Endodermal cell (in vitro differentiated cells): ENCODE measurements around the gene NAE1. TPM values are rescaled to one million over a fixed set of nuclear protein-coding genes. Genes with fewer than 3 reads are reported as not detected.

Source experiments
- DNase-seq: peaks from one replicate; pipeline ENCODE4 v3.0.0-alpha.2; 2017
- H3K27ac ChIP-seq: 2 replicates; pipeline ENCODE4 v1.5.1; 2013; ENCODE audit warnings: mild to moderate bottlenecking, low read depth, low read length, moderate library complexity
- H3K27me3 ChIP-seq: 2 replicates; pipeline ENCODE4 v1.6.1; 2013; ENCODE audit warnings: mild to moderate bottlenecking, low read length, moderate library complexity; ENCODE audit not compliant: insufficient read depth, control insufficient read depth, poor library complexity, severe bottlenecking
- H3K36me3 ChIP-seq: 2 replicates; pipeline ENCODE4 v1.7.0; 2013; ENCODE audit warnings: mild to moderate bottlenecking, low read length, moderate library complexity; ENCODE audit not compliant: control insufficient read depth, insufficient read depth
- H3K4me1 ChIP-seq: one replicate; pipeline ENCODE4 v1.7.0; 2013; ENCODE audit warnings: low read length; ENCODE audit not compliant: control insufficient read depth, insufficient read depth
- H3K4me3 ChIP-seq: 2 replicates; pipeline ENCODE4 v1.5.1; 2013; ENCODE audit warnings: mild to moderate bottlenecking, low read length, moderate library complexity
- H3K9ac ChIP-seq: 2 replicates; pipeline ENCODE4 v1.6.1; 2013; ENCODE audit warnings: mild to moderate bottlenecking, low read length, moderate library complexity; ENCODE audit not compliant: poor library complexity, severe bottlenecking; ENCODE audit errors: extremely low read depth
- H3K9me3 ChIP-seq: 2 replicates; pipeline ENCODE4 v1.6.1; 2013; ENCODE audit warnings: mild to moderate bottlenecking, low read length, moderate library complexity; ENCODE audit not compliant: control insufficient read depth
- H3K27ac Mint-ChIP-seq: 2 replicates; pipeline ENCODE4 v1.8.0; 2020; ENCODE audit warnings: mixed read lengths
- H3K27me3 Mint-ChIP-seq: 2 replicates; pipeline ENCODE4 v1.8.0; 2021; ENCODE audit warnings: mild to moderate bottlenecking, mixed read lengths; ENCODE audit not compliant: insufficient read depth
- H3K36me3 Mint-ChIP-seq: 2 replicates; pipeline ENCODE4 v1.8.0; 2020; ENCODE audit warnings: low read depth, mixed read lengths
- H3K4me1 Mint-ChIP-seq: 2 replicates; pipeline ENCODE4 v1.8.0; 2020; ENCODE audit warnings: mixed read lengths
- H3K4me3 Mint-ChIP-seq: 2 replicates; pipeline ENCODE4 v1.8.0; 2020; ENCODE audit warnings: mild to moderate bottlenecking, moderate library complexity, mixed read lengths
- H3K9me3 Mint-ChIP-seq: 2 replicates; pipeline ENCODE4 v1.8.0; 2020; ENCODE audit warnings: mild to moderate bottlenecking, mixed read lengths
- CTCF ChIP-seq: fragments of 200-600 bp; sonication (generic); conservative IDR thresholded peaks from 2 replicates; pipeline ENCODE4 v1.5.0; 2021; ENCODE audit warnings: antibody characterized with exemption, mild to moderate bottlenecking
- WGBS, 2 experiments: methylation state at CpG; one replicate each; pipeline versions ENCODE4 v1.1.5 to v1.1.7; 2013; ENCODE audit warnings: missing lambda C conversion rate in 2 of 2, mixed read lengths in 1 of 2; ENCODE audit not compliant: insufficient coverage in 1 of 2, insufficient read length in 1 of 2; 5-methylcytosine and 5-hydroxymethylcytosine counted together
- total RNA-seq, 2 donors: library from RNA; stranded (reverse); fragmentation: NEBNext Ultra II Directional in 1 of 2; extraction: Animal tissue kit (Norgen Biotek cat#: 25700) in 1 of 2; gene quantifications; 2 replicates in 1 of 2; 3 replicates in 1 of 2; pipeline ENCODE4 v1.2.1, GENCODE V29; 2021

NAE1 gene
- total RNA-seq, 2 donors from 2014 or later, result 129 to 166 TPM

GRCh38 chr16:66846266-66846665, 15.5 kb upstream of the NAE1 start:
- H3K9me3 ChIP-seq, result no peaks in the 10 kb centered on the region
- WGBS, 2 experiments, result 84% methylated on average over 1 of the region's 1 CpG; no CpG with 5 or more reads in 1 of the 2 experiments
- peaks cover 72% of the 10 kb centered on the region for H3K27me3 ChIP-seq
- Mint-ChIP-seq H3K27me3 (peaks cover 72% of the 10 kb centered on the region), H3K4me1 (peaks cover 2% of the 10 kb centered on the region), H3K9me3 (no peaks in the 10 kb centered on the region), H3K36me3 (no peaks in the 10 kb centered on the region), H3K4me3 (no peak overlapping the region), H3K27ac (no peak overlapping the region)
- no peak overlapping the region for H3K4me3 ChIP-seq
- no peaks in the 10 kb centered on the region for H3K36me3 ChIP-seq
- no peak for DNase-seq
- no peak overlapping the region for H3K27ac ChIP-seq
- TF ChIP-seq CTCF, result no peak
- no peak overlapping the region for H3K9ac ChIP-seq
- H3K4me1 ChIP-seq, result no peaks in the 10 kb centered on the region

DNA sequence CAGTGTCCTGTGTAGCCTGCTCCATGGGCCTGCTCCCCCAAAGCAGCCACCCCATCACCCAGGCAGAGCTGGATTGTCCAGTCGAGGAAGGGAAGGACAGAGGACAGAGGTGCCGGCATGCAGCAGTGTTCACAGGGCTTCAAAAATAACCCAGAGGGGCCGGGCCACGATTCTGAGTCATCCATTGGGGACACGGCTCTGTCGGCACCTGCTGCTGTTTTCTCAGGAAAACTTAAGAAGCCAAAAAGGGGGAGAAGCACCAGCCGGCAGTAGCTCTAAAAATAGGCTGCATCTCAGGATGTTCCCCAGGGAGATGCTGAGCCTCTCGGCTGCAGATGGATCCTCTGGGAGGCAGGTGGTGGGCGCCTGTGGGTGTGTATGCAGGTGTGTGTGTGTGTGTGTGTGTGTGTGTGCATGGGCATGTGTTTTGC, 15.0 kb upstream of the NAE1 start:
- no peak overlapping the region for H3K4me3 ChIP-seq
- H3K27me3 ChIP-seq, result peaks cover 76% of the 10 kb centered on the region
- H3K9me3 ChIP-seq, result no peaks in the 10 kb centered on the region
- peak; percentile 58 for DNase-seq
- H3K4me3 Mint-ChIP-seq, result peak overlapping the region; percentile 57
- no peak overlapping the region for H3K27ac Mint-ChIP-seq
- no peaks in the 10 kb centered on the region for H3K9me3 Mint-ChIP-seq
- H3K27ac ChIP-seq, result no peak overlapping the region
- WGBS, 2 experiments, result 35 to 72% methylated on average over 5 to 9 of the region's 9 CpGs
- no peak overlapping the region for H3K9ac ChIP-seq
- H3K4me1 Mint-ChIP-seq, result peaks cover 2% of the 10 kb centered on the region
- no peaks in the 10 kb centered on the region for H3K4me1 ChIP-seq
- no peaks in the 10 kb centered on the region for H3K36me3 ChIP-seq
- no peak for TF ChIP-seq CTCF
- H3K36me3 Mint-ChIP-seq, result no peaks in the 10 kb centered on the region
- H3K27me3 Mint-ChIP-seq, result peaks cover 75% of the 10 kb centered on the region

GRCh38 chr16:66845080-66845410, 14.3 kb upstream of the NAE1 start:
- H3K27ac Mint-ChIP-seq, result no peak overlapping the region

More at GRCh38 chr16:66845080-66845410, 14.3 kb upstream of the NAE1 start:
- H3K36me3 ChIP-seq, result no peaks in the 10 kb centered on the region
- H3K4me1 Mint-ChIP-seq, result peaks cover 2% of the 10 kb centered on the region
- no peaks in the 10 kb centered on the region for H3K36me3 Mint-ChIP-seq
- WGBS, 2 experiments, result 30 to 37% methylated on average over 8 to 10 of the region's 10 CpGs
- no peaks in the 10 kb centered on the region for H3K9me3 ChIP-seq
- H3K9ac ChIP-seq, result no peak overlapping the region
- no peak overlapping the region for H3K27ac ChIP-seq
- peaks cover 81% of the 10 kb centered on the region for H3K27me3 ChIP-seq
- no peaks in the 10 kb centered on the region for H3K4me1 ChIP-seq
- no peak for TF ChIP-seq CTCF
- H3K9me3 Mint-ChIP-seq, result no peaks in the 10 kb centered on the region
- DNase-seq, result no peak
- peak overlapping the region; percentile 69 for H3K4me3 ChIP-seq
- peak overlapping the region; percentile 57 for H3K4me3 Mint-ChIP-seq
- H3K27me3 Mint-ChIP-seq, result peaks cover 77% of the 10 kb centered on the region
